Activated naive CD8-positive, alpha-beta T cell treated with anti-CD3 and anti-CD28 coated beads, Interleukin-2, amount 50 U/mL, for 16 hours (primary cell): Measurements from ENCODE around the gene CMTM6.
A peak's percentile ranks its signal among the peaks of the same experiment; 100 is the strongest.
"Not testable (repeated sequence)": the region's sequence is repeated elsewhere in the genome, so short reads cannot be mapped to it uniquely, and the experiment has no call there.

Experiments used
- DNase-seq: peaks from one replicate; pipeline ENCODE4 v3.0.0-alpha.2; 2020; ENCODE audit warnings: low read depth, low spot score

CMTM6 gene, protein sequence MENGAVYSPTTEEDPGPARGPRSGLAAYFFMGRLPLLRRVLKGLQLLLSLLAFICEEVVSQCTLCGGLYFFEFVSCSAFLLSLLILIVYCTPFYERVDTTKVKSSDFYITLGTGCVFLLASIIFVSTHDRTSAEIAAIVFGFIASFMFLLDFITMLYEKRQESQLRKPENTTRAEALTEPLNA

GRCh38 chr3:32502118-32502945, at the start of gene CMTM6:
Gene CMTM6 (minus strand): TSS chr3:32502852. CDS start chr3:32502745, 107 bp downstream.
- peak; percentile 39 for DNase-seq

DNA sequence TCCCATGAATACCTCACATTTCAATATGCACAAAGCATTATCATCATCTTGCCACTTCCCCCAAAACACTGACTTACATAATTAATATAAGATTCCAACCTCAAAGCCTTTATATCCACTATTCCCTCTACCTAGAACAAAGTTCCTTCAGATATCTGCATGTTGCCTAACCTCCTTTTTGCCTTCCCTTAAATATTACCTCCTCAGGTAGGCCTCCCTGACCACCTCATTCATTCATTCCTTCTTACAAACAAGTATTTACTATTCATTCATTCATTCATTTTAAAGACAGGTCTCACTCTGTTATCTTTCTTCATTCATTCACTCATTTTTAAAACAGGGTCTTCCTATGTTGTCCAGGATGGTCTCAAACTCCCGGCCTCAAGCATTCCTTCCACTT, 49.4 kb upstream of the CMTM6 start:
- no peak for DNase-seq

GRCh38 chr3:32551496-32551895, 48.8 kb upstream of the CMTM6 start:
- no peak for DNase-seq

GRCh38 chr3:32551087-32551486, 48.4 kb upstream of the CMTM6 start:
- DNase-seq: no peak

- DNase-seq: no peak
Measured at GRCh38 chr3:32545305-32545704, 42.7 kb upstream of the CMTM6 start.

DNA sequence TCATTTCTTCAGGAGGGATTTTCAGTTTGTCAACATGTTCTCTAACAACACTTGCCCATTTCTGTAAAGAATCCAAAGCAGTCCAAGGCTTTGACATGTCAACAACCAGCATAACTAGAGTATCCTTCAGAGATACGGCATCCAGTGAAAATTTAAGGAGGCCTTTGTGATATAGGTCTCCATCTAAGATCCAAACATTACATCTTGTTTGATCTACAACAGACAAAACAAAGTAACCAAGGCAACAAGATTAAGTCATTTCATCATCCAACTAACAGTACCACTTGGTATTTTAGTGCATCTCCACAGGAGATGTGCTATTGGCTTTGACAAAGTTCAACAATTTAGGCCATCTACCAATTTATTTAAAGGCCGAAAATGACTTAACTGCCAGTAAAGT, 42.2 kb upstream of the CMTM6 start:
- DNase-seq: no peak

DNA sequence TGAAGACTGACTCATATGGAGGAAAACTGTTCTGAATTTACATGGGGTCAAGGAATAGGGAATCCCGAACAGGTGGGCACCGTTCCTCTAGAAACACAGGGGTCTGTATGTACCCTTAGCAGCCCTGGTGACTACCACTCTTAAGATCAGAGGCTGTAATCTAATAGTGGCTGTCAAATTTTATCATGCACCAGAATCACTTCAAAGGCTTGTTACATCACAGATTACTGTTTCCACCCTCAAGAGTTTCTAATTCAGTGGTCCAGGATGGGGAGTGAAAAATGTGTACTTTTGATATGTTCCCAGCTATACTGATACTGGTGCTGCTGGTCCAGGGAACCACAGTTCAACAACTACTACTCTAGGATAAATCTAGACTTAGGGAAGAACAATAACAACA, 40.2 kb upstream of the CMTM6 start:
- no peak for DNase-seq

- DNase-seq: no peak
Measured at GRCh38 chr3:32540899-32541298, 38.2 kb upstream of the CMTM6 start.

DNA sequence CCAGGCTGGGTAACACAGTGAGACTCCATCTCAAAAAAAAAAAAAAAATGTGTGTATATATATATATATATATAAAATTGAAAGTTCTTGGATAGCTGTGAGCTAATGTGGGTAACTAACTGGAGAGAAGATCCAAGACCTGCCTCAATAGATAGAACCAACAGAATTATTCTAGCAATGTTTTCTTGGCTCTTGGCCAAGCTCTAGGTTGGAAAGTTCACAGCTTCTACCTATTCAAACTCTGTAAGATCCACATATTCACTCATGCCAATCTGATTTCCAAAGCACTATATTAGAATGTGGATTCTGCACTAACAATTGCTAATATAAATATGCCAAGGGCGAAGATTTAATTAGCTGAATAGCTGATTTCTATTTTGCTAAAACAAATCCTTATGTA, 29.8 kb upstream of the CMTM6 start:
- no peak for DNase-seq

DNA sequence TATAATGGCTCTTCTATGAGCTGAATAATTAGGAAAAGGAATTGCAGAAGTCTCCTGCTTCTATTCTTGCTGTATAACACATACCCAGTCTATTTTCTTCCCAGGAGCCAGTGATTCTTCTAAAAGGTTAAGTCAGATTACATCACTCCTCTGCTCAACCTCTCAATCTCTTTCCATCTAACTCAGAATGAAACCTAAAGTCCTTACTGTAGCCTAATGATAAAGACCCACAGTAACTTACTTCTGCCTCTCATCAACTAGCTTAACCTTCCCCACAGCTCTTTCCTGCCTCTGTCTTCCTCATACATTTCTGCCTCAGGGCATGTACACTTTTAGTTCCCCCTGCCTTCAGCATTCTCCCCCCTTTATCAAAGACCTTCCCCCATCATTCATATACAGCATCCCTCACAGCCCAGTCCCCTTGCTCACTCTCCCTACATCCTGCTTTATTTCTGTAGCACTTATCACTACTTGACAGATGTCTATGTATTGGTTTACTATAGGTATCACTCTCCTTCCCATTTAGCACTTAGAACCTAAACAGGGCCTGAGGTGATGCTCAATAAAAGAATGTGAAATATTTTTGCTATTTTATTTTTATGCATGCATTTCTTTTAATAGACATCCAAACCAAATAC, 28.5 kb upstream of the CMTM6 start:
- DNase-seq: no peak

DNA sequence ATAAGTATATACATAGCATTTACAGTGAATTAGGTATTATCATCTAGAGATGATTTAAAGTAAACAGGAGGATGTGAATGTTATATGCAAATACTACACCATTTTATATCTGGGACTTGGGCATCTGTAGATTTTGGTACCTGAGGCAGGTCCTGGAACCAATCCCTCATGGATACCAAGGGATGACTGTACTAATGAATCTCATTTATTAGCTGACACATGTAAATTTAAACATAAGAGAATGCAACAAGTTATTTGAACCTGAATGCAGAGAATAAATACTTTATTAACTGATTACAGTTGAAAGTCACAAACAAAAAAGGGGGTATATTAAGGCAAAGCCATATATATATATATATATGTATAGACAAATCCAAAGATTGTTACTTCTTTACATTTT, 23.1 kb upstream of the CMTM6 start:
- DNase-seq: no peak

GRCh38 chr3:32522682-32523081, 20.0 kb upstream of the CMTM6 start:
- no peak for DNase-seq

DNA sequence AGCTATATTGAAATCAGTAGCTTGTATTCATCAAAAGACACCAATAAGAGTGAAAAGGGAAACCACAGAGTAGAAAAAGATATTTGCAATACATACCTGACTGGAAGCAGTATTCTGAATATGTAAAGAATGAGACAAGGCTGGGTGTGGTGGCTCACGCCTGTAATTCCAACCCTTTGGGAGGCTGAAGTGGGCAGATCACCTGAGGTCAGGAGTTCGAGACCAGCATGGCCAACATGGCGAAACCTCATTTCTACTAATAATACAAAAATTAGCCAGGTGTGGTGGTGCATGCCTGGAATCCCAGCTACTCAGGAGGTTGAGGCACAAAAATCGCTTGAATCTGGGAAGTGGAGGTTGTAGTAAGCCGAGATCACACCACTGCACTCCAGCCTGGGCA, 16.3 kb upstream of the CMTM6 start:
- not testable (repeated sequence) for DNase-seq

GRCh38 chr3:32516751-32517150, 14.1 kb upstream of the CMTM6 start:
- DNase-seq: not testable (repeated sequence)

- no peak for DNase-seq
Measured at GRCh38 chr3:32511005-32511404, 8.4 kb upstream of the CMTM6 start.

DNA sequence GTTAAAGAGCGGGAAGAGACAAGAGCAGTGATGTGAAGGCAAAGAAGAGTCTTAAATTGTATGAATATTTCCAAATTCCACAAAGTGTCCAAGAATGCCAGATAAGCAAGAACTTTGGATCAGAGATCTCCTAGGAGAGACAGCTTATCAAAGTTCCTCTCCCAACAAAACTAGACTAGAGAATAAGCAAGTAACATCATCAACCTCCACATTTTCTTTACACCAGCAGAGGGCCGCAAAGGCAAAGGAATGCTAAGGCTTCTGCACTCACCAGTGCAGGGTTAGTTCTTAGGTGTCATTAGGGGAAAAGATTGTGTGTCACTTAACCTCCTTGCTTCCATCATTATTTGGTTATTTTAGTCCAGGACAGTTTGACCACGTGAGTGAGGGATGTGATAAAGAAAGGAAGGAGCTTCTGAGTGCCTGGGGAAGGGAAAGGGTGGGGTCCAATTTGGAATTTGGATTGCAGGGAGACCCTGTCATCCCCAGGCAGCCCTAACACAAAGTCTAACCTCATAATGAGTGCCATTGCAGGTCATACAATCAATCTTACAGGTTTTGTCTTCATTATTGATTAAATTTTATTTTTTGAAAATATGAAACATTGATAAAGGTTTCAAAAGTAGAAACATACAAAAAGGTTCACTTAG, 7.5 kb upstream of the CMTM6 start:
- DNase-seq: peak; percentile 11

GRCh38 chr3:32508711-32509110, 6.1 kb upstream of the CMTM6 start:
- no peak for DNase-seq

DNA sequence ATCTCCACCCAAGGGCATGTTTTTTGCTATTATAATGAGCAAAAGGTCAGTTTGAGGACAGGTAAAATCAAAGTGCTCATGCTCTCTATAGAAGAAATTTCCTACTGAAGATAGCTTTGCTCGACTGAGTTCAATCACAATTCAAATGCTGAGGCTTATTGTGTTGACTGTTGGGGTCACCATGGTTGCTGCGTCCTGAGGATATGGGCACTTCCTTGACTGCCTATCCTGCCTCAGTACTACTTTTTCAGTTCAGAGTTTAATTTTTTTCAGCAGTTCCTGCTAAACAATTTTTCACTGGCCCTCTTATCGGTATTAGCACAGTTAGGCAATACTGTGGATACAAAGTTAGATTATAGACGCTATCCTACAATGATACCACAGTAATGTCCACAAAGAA, 3.8 kb upstream of the CMTM6 start:
- DNase-seq: no peak

DNA sequence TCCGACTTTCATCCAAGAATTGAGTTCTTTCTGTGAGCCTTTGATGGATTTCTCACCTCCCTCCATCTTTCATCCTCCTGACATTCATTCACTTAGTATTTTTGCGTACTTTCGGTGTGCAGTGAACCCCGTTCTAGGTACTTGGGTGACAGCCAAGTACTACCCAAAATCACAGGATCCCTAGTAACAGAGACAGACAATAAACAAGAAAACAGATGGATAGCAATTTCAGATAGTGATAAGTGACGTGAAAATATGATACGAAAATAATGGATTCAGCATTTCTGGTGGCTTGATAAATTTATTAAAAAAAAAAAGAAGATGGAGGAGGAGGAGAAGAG, 264 bp upstream of the CMTM6 start:
- no peak for DNase-seq

DNA sequence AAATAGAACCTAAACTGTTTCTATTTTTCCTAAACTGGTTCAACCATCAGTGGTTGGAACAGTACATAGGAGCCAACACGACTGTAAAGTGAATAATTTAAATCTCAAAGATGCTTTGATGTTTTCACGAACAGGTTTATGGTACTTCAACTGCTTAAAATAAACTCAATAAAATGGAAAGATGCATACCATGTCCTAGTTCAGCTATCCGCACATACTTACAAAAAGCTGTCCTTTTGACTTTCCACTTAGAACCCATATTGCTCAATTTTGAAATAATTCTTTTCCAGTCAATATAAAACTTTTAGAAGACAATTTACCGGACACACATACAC, 902 bp downstream of the CMTM6 start:
- DNase-seq: no peak

- no peak for DNase-seq
Measured at GRCh38 chr3:32500880-32501782, 1.5 kb downstream of the CMTM6 start.

- no peak for DNase-seq
Measured at GRCh38 chr3:32500231-32500630, 2.4 kb downstream of the CMTM6 start.
